Cardiac muscle cell (in vitro differentiated cells and primary cell): ENCODE measurements around the gene CD248. TPM values are rescaled to one million over a fixed set of nuclear protein-coding genes. Genes with fewer than 3 reads are reported as not detected.

Experiments used
- DNase-seq, 2 donors: peaks; one replicate each; pipeline versions ENCODE4 v3.0.0 to v3.0.0-alpha.2; 2010 to 2017; ENCODE audit warnings: low read depth in 1 of 2, low spot score in 1 of 2
- H3K27ac ChIP-seq: fragments of 200-600 bp; sonication (generic); 2 replicates; pipeline ENCODE4 v1.5.1; 2016
- H3K27me3 ChIP-seq: fragments of 200-600 bp; sonication (generic); 2 replicates; pipeline ENCODE4 v1.6.0; 2016; ENCODE audit warnings: control low read depth
- H3K36me3 ChIP-seq: fragments of 200-600 bp; sonication (generic); 2 replicates; pipeline ENCODE4 v1.5.1; 2016; ENCODE audit warnings: control low read depth
- H3K4me1 ChIP-seq: fragments of 200-600 bp; sonication (generic); 2 replicates; pipeline ENCODE4 v1.8.1; 2017; ENCODE audit warnings: low read depth, mild to moderate bottlenecking, mixed run types
- H3K4me3 ChIP-seq: fragments of 200-600 bp; sonication (generic); 2 replicates; pipeline ENCODE4 v1.5.1; 2016; ENCODE audit warnings: mild to moderate bottlenecking
- H3K9me3 ChIP-seq: fragments of 200-600 bp; sonication (generic); 2 replicates; pipeline ENCODE4 v1.5.1; 2017; ENCODE audit warnings: low read depth, mild to moderate bottlenecking, control low read depth
- polyA plus RNA-seq: library from polyadenylated mRNA; unstranded; fragments of >200 nt; fragmentation: Nextera tagmentation; extraction: Ambion mirVana; gene quantifications from 2 replicates; pipeline ENCODE4 v1.2.1, GENCODE V29; 2016
- total RNA-seq: library from RNA; depleted of rRNA; stranded (reverse); fragments of >200 nt; gene quantifications from 2 replicates; pipeline ENCODE4 v1.2.3, GENCODE V29; 2016
- TF ChIP-seq, protein P1 (sequence below): IDR thresholded peaks from 2 replicates; pipeline ENCODE4 v1.5.1; 2012; ENCODE audit warnings: low read depth, mild to moderate bottlenecking, low read length

CD248 gene
- total and polyA plus RNA-seq, 2 experiments from 2014 or later: 11.4 to 20.2 TPM

- TF ChIP-seq, protein P1, sequence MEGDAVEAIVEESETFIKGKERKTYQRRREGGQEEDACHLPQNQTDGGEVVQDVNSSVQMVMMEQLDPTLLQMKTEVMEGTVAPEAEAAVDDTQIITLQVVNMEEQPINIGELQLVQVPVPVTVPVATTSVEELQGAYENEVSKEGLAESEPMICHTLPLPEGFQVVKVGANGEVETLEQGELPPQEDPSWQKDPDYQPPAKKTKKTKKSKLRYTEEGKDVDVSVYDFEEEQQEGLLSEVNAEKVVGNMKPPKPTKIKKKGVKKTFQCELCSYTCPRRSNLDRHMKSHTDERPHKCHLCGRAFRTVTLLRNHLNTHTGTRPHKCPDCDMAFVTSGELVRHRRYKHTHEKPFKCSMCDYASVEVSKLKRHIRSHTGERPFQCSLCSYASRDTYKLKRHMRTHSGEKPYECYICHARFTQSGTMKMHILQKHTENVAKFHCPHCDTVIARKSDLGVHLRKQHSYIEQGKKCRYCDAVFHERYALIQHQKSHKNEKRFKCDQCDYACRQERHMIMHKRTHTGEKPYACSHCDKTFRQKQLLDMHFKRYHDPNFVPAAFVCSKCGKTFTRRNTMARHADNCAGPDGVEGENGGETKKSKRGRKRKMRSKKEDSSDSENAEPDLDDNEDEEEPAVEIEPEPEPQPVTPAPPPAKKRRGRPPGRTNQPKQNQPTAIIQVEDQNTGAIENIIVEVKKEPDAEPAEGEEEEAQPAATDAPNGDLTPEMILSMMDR: no peak
- Histone ChIP-seq H3K9me3 (no peaks in the 10 kb centered on the region), H3K27me3 (no peaks in the 10 kb centered on the region), H3K4me1 (peaks cover 10% of the 10 kb centered on the region), H3K4me3 (no peak overlapping the region), H3K36me3 (no peaks in the 10 kb centered on the region), H3K27ac (no peak overlapping the region)
- DNase-seq: peak in 1 of 2 donors; percentile 32
These were observed 18.0 kb upstream of the CD248 start for GRCh38 chr11:66334605-66335442.

GRCh38 chr11:66333896-66334604 lies 17.2 kb upstream of the CD248 start:
- TF ChIP-seq, protein P1: no peak
- no peaks in the 10 kb centered on the region for H3K27me3 ChIP-seq
- H3K27ac ChIP-seq: no peak overlapping the region
- H3K9me3 ChIP-seq: no peaks in the 10 kb centered on the region
- no peak overlapping the region for H3K4me3 ChIP-seq
- peaks cover 10% of the 10 kb centered on the region for H3K4me1 ChIP-seq
- H3K36me3 ChIP-seq: no peaks in the 10 kb centered on the region
- no peak for DNase-seq

- peaks cover 15% of the 10 kb centered on the region for H3K4me1 ChIP-seq
- no peaks in the 10 kb centered on the region for H3K36me3 ChIP-seq
- no peak for DNase-seq
- no peak overlapping the region for H3K27ac ChIP-seq
- H3K9me3 ChIP-seq: no peaks in the 10 kb centered on the region
- no peak overlapping the region for H3K4me3 ChIP-seq
- no peaks in the 10 kb centered on the region for H3K27me3 ChIP-seq
- TF ChIP-seq, protein P1: no peak
These were observed 16.5 kb upstream of the CD248 start for GRCh38 chr11:66333220-66333877.

DNA sequence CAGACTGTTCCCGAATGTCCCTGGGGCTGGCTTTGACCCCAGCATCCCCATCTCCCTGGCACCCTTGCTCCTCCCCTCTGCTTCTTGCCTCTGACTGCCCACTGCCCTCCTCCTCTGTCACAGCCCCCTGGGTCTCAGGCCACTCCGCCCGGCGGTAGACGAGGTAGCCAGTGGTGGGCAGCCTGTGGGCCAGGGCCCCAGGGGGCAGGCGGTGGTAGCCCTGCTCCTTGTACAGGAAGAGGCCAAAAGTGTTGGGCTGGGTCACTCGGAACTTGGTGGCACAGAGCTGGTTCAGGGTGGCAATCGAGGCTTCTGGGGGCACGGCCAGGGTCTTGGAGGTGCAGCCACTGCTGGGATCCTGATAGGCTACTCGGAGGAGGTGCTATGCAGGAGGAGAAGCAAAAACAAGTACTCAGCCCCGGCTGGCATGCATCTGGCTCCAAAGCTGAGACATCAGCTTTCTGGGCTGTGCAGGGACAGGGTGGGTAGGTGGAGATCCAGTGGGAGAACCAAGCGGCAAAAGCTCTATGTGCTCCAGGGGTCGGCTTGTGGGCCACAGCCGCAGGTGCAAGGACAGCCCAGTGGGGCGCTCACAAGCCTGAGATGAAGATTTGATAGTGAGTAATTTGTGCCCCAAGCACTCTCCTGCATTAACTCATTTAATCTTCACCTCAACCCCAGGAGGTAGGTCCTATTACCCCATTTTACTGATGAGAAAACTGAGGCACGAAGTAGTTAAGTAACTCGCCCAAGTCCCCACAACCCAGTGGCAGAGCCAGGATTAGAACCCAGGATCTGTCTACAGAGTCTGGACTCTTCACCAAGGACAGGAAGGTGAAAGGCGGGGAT lies 15.8 kb upstream of the CD248 start:
- no peaks in the 10 kb centered on the region for H3K27me3 ChIP-seq
- DNase-seq: no peak
- H3K27ac ChIP-seq: peak overlapping the region; percentile 71

More for the DNA sequence above, 15.8 kb upstream of the CD248 start:
- no peaks in the 10 kb centered on the region for H3K36me3 ChIP-seq
- H3K9me3 ChIP-seq: no peaks in the 10 kb centered on the region
- H3K4me3 ChIP-seq: no peak overlapping the region
- H3K4me1 ChIP-seq: peaks cover 15% of the 10 kb centered on the region
- TF ChIP-seq, protein P1: no peak
